Gastroesophageal sphincter (tissue), 4 donors: ENCODE results near the gene PRKAG2. TPM values are rescaled to one million over a fixed set of nuclear protein-coding genes. Genes with fewer than 3 reads are reported as not detected.

Experiments used
- ATAC-seq: fragments of 150-250 bp; one replicate; pipeline ENCODE4 v1.9.1; 2016; ENCODE audit warnings: mild to moderate bottlenecking, moderate library complexity
- H3K27ac ChIP-seq, 4 donors: fragments of 200-600 bp; sonication (generic) in 3 of 4; 1 replicate in 3 of 4; 2 replicates in 1 of 4; pipeline ENCODE4 v1.5.1; 2016 to 2019
- H3K27me3 ChIP-seq: fragments of 200-600 bp; sonication (generic); one replicate; pipeline ENCODE4 v1.5.1; 2019
- H3K36me3 ChIP-seq, 2 donors: fragments of 200-600 bp; sonication (generic); one replicate each; pipeline ENCODE4 v1.5.1; 2019; ENCODE audit warnings: control low read depth in 1 of 2
- H3K4me1 ChIP-seq, 3 donors: fragments of 200-600 bp; sonication (generic); 1 replicate in 2 of 3; 2 replicates in 1 of 3; pipeline ENCODE4 v1.5.1; 2016 to 2019; ENCODE audit warnings: control low read depth in 2 of 3
- H3K4me3 ChIP-seq, 2 donors: fragments of 200-600 bp; sonication (generic); one replicate each; pipeline ENCODE4 v1.5.1; 2019; ENCODE audit warnings: mild to moderate bottlenecking in 1 of 2, moderate library complexity in 1 of 2
- H3K9me3 ChIP-seq, 3 donors: fragments of 200-600 bp; sonication (generic); one replicate each; pipeline ENCODE4 v1.5.1; 2017 to 2019; ENCODE audit warnings: control low read depth in 2 of 3
- EP300 ChIP-seq: sonication (generic); formaldehyde crosslinking; IDR thresholded peaks from one replicate; pipeline ENCODE4 v1.6.1; 2017; ENCODE audit warnings: antibody characterized with exemption, mild to moderate bottlenecking
- POLR2A ChIP-seq, 2 donors: fragments of 450-650 bp; IDR thresholded peaks; one replicate each; pipeline ENCODE4 v1.6.1; 2017; ENCODE audit warnings: antibody characterized with exemption in 2 of 2, mild to moderate bottlenecking in 2 of 2, moderate library complexity in 1 of 2
- POLR2AphosphoS5 ChIP-seq: sonication (generic); formaldehyde crosslinking; IDR thresholded peaks from one replicate; pipeline ENCODE4 v1.6.1; 2017; ENCODE audit warnings: antibody characterized with exemption
- WGBS, 2 donors: methylation state at CpG; one replicate each; pipeline ENCODE4 v1.1.5; 2018; ENCODE audit warnings: low coverage in 1 of 2; 5-methylcytosine and 5-hydroxymethylcytosine counted together
- total RNA-seq, 4 donors: library from RNA; depleted of rRNA; stranded (reverse); fragments of >200 nt; gene quantifications; one replicate each; pipeline ENCODE4 v1.1.0, GENCODE V29; 2016
- TF ChIP-seq, protein P1 (sequence below), 4 experiments: fragments of 200-600 bp in 2 of 4; fragments of 450-650 bp in 2 of 4; sonication (generic) in 1 of 4; IDR thresholded peaks; one replicate each; pipeline ENCODE4 v1.5.1; 2017 to 2019; ENCODE audit warnings: antibody characterized with exemption in 4 of 4, mild to moderate bottlenecking in 2 of 4, moderate library complexity in 2 of 4

The PRKAG2 gene
- total RNA-seq = 10 to 100 TPM; 48.9 to 89.0 (median 75.7) TPM

- Histone ChIP-seq H3K27ac (peak within 1 kb of the TSS; percentile 7 to 93 (median 92)), H3K27me3 (no peaks in the 10 kb centered on the region), H3K4me1 (peaks cover 0 to 27% (median 11%) of the 10 kb centered on the region in 3 donors), H3K9me3 (no peaks in the 10 kb centered on the region), H3K4me3 (peak within 1 kb of the TSS; percentile 63 to 90), H3K36me3 (no peaks in the 10 kb centered on the region)
- TF ChIP-seq, protein P1, sequence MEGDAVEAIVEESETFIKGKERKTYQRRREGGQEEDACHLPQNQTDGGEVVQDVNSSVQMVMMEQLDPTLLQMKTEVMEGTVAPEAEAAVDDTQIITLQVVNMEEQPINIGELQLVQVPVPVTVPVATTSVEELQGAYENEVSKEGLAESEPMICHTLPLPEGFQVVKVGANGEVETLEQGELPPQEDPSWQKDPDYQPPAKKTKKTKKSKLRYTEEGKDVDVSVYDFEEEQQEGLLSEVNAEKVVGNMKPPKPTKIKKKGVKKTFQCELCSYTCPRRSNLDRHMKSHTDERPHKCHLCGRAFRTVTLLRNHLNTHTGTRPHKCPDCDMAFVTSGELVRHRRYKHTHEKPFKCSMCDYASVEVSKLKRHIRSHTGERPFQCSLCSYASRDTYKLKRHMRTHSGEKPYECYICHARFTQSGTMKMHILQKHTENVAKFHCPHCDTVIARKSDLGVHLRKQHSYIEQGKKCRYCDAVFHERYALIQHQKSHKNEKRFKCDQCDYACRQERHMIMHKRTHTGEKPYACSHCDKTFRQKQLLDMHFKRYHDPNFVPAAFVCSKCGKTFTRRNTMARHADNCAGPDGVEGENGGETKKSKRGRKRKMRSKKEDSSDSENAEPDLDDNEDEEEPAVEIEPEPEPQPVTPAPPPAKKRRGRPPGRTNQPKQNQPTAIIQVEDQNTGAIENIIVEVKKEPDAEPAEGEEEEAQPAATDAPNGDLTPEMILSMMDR (IDR thresholded peaks at IDR 0.05) = peak in 3 of 4 experiments; percentile 21 to 36 (median 28)
- TF ChIP-seq POLR2AphosphoS5 (no peak), EP300 (no peak), POLR2A (IDR thresholded peaks at IDR 0.05) (peak; percentile 56 to 60)
- ATAC-seq = peak; percentile 40
- WGBS, 2 donors = 0% methylated on average over 2 of the region's 95 CpGs; no CpG with 5 or more reads in 1 of the 2 donors
Measured at GRCh38 chr7:151876899-151877777, at the start of gene PRKAG2. PRKAG2 (minus strand) TSS chr7:151877115; CDS start chr7:151876620, 495 bp downstream.

DNA sequence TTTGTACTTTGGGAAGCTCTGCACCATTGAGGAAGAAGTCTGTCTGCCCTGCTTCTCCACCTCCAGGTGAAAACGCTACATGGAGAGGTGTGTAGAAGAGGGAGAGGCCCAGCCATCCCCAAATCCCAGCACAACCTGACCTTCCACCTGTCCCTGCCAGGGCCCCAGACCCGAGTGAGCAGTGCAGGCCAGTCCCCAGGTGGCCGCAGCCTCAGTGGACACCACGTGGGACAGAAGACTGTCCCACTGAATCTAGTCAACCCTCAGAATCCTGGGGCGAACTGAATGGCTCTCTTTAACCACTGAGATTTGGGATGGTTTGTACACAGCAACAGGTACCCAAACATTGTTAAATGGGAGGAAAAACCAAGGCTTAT lies 49.4 kb upstream of the PRKAG2 start:
- Histone ChIP-seq H3K36me3 (no peaks in the 10 kb centered on the region), H3K27me3 (peaks cover 11% of the 10 kb centered on the region), H3K9me3 (no peaks in the 10 kb centered on the region), H3K4me1 (no peaks in the 10 kb centered on the region), H3K27ac (peak overlapping the region in 1 of 4 donors; percentile 2), H3K4me3 (no peak overlapping the region)
- WGBS, 2 donors = 83 to 97% methylated on average over 1 to 3 of the region's 5 CpGs
- no peak for ATAC-seq
- TF ChIP-seq POLR2A (IDR thresholded peaks at IDR 0.05) (no peak), POLR2AphosphoS5 (no peak), EP300 (no peak)
- TF ChIP-seq, protein P1 (IDR thresholded peaks at IDR 0.05) = no peak

DNA sequence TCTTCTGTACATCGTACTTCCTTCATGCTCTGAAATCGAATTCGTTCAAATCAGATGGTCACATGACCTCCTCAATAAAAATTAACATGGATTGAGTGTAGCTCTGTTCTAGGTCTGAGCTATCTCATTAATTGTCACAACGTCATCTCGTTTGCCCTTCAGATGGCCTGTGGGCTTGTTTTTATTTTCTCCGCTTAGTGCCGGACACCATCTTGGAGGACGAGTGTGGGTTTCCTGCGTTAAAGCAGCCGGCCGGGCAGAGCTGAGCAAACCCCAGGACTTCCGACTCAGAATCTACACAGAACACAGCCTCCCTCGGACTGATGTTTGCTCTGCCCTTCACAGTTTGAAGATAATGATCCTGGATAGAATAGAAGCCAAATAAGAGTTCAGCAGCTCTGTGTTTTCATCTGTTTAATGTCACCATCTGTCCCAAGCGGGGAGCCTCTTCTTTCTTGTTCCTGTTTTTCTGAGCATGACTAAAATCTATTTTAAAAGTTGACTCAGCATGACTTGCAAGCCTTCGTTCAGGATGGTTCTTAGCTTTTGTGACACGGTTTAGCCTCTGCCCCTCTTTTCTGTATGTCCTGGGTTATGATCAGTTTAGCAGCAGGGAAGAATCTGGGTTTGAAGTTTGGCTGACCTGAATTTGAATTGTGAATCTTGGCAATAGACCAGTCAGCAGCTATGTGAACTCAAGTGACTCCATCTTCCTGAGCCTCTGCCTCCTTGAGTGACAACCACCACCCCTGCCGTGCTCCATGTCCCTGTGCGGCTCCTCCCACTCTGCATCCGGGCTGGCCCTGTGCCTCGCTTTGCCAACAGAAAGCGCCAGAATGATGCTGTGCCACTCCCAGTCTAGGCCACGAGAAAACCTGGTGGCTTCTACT lies 48.8 kb upstream of the PRKAG2 start:
- Histone ChIP-seq H3K4me3 (no peak overlapping the region), H3K9me3 (no peaks in the 10 kb centered on the region), H3K27ac (peak overlapping the region in 3 of 4 donors; percentile 39 to 54 (median 47)), H3K36me3 (no peaks in the 10 kb centered on the region), H3K27me3 (peaks cover 11% of the 10 kb centered on the region), H3K4me1 (no peaks in the 10 kb centered on the region)
- TF ChIP-seq POLR2AphosphoS5 (no peak), EP300 (no peak), POLR2A (IDR thresholded peaks at IDR 0.05) (no peak)
- TF ChIP-seq, protein P1 (IDR thresholded peaks at IDR 0.05) = no peak
- 60 to 70% methylated on average over 11 of the region's 22 CpGs for WGBS, 2 donors
- ATAC-seq = peak; percentile 65

GRCh38 chr7:151924508-151924907 lies 47.6 kb upstream of the PRKAG2 start:
- Histone ChIP-seq H3K4me1 (no peaks in the 10 kb centered on the region), H3K27me3 (peaks cover 5% of the 10 kb centered on the region), H3K27ac (peak overlapping the region in 2 of 4 donors; percentile 35 to 67), H3K36me3 (no peaks in the 10 kb centered on the region), H3K4me3 (no peak overlapping the region), H3K9me3 (no peaks in the 10 kb centered on the region)
- no peak for ATAC-seq
- TF ChIP-seq EP300 (no peak), POLR2AphosphoS5 (no peak)
- WGBS, 2 donors = 80 to 100% methylated on average over 1 to 7 of the region's 8 CpGs

GRCh38 chr7:151924001-151924400 lies 47.1 kb upstream of the PRKAG2 start:
- Histone ChIP-seq H3K27me3 (peaks cover 2% of the 10 kb centered on the region), H3K36me3 (no peaks in the 10 kb centered on the region), H3K4me1 (no peaks in the 10 kb centered on the region), H3K9me3 (no peaks in the 10 kb centered on the region), H3K27ac (peak overlapping the region in 3 of 4 donors; percentile 35 to 67 (median 62)), H3K4me3 (no peak overlapping the region)
- TF ChIP-seq POLR2A (IDR thresholded peaks at IDR 0.05) (no peak), EP300 (no peak), POLR2AphosphoS5 (no peak)
- TF ChIP-seq, protein P1 (IDR thresholded peaks at IDR 0.05) = no peak
- 89 to 92% methylated on average over 4 of the region's 9 CpGs for WGBS, 2 donors
- no peak for ATAC-seq
